8988T (cell line): ENCODE results near the gene BCL2.
"Not testable (repeated sequence)": the region's sequence is repeated elsewhere in the genome, so short reads cannot be mapped to it uniquely, and the experiment has no call there.

ENCODE experiments used
- DNase-seq: peaks from one replicate; pipeline ENCODE4 v3.0.0; 2011

BCL2 gene

DNA sequence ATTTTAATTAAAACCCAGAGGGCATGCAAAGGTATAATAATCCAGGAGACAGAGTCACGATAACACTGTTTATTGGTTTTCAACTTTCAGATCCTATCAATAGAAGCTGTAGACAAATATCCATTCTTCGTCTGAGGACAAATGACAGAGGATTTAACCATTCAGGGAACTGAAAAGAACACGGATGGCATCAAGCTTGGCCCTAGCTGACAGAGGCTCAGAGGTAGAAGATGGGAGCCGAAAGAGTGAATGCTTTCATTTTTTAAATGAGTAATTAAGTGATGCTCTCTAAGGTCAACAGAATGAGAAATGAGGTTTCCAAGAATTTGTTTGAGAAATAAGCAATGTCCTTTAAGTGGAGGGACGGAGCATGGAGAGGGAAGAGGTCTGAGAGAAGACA, 62.1 kb downstream of the BCL2 start:
- DNase-seq, result no peak

DNA sequence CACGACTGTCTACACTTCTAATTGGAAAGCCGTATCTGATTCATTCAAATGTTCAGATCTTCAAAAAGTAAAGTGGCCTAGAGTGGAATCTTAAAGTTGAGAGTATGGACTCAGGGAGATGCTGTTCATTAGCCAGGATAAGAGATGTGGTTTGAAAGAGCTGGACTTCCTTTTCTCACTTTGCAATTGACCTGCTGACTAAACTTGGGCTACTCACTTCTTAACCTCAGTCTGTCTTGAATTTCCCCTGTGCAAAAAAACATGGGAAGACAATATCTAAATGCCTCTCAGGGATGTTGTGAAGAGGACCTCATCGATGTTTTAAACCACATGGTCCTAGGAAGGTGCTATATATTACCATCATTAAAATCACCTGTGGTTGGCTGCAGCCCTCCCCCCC, 64.1 kb downstream of the BCL2 start:
- no peak for DNase-seq

DNA sequence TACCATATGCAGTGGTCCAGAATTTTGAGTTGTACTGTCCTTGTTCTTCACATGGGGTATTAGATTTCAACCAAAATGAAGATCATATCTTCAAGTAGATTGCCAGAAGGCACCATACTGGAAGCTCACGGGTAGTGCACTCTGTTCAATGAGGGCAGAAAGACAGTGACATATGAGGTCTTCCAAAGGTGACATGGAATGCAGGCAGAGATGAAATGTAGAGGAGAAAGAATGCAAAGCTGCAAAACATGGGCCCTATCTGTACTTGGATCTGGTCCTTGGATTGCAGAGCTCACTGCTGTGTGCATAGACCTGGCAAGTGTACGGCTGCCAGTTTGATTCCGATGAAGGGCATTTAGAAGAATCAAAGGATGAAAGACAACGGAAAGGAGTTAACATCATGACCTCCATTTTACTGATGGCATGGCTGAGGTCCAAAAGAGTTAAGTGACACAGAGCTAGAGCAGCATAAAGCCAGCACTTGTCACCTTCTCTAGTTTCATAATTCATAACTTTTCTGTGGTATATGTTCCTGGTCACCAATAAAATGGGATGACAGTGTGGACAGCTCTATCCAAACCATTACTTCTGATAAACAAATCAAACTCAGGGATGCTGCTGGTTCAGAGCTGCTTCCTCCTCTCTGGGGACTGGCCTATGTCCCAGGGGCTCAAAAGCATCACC, 64.7 kb downstream of the BCL2 start:
- no peak for DNase-seq

DNA sequence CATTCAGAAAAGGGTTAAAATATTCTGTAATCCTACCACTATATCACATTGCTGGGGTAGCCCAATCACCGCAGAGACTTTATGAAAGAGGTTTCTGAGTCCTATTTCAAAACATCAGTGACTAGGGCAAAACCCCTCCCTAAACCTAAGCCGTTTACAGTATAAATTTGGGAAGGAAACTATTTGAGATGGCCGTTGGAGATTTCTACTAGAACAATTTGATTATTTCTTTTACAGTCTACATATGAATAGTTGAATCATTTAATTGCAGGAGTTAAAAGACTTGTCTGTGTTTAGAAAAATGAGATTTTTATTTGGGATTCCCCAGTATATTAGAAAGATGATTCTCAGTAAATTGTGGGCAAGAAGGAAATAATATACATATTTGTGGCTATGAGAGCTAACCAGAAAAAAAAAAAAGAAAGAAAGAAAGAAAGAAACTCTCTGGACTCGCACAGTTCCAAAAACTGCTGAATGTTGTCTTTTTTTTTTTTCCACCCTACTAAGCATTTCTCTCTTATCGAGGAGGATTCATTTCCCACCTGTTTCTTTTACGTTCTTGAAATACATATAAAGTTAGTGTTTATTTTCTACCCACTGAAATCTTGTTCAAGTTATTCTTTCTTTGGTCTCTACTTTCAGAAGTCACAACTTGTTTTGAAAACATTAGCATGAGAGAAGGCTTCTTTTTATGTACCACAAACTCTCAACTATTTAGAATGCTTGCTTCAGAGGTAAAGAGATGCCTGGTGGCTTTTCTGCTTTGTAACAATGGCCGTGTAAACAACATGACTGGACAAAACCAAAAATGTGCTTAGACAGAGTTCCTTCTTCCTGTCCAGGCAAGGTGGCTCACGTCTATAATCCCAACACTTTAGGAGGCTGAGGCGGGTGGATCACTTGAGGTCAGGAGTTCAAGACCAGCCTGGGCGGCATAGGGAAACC, 65.9 kb downstream of the BCL2 start:
- no peak for DNase-seq

DNA sequence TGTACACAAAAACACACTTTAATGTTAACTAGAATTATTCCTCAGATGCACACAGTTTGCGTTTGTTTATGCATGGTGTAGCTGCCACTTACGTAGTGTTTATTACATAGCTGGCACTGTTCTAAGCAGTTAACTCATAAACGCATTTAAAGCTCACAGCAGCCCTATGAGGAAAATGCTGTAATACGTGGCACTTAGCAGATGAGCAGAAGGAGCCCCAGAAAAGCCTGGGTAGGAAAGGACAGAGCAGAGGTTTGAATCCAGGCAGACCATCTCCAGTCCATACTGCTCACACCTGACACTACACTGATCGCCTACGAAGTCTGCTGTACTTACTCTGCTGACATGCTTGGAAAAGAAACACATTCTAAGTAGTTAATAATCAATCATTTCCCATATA, 66.6 kb downstream of the BCL2 start:
- no peak for DNase-seq

DNA sequence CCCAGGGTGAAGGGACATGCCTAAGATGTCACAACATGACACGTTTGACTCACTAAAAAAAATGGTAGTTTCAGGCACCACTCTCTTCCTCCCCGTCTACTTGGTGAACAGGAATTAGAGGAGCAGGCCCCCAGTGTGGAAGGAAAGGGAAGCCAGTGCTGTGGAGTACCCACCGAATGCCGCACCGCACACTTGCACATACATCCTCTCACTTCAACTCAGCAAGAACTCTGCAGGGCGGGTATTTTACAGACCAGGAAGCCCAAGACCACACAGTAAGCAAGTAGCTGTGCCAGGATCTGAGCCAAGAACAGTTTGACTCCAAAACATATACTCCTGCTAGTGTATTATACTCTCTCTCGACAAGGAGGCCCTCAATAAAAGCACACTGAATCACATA, 69.8 kb downstream of the BCL2 start:
- DNase-seq, result no peak

DNA sequence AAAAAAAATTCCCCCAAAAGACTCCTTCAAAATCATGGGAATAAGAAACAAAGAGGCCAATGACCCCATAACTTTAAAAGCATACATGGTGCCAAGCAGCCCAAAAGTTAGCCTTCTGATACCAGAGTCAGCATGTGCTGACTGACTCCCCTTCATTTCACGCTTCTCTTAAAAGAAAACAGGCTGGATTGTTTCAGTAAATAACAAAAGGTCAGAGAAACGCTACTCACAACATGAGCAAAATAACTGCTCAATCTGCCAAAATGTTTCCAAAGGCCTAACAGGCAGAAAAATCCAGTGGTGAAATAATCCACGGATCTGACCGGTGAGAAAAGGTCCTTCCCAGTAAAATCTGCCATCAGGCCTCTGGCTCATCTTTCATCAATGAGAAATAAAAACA, 71.6 kb downstream of the BCL2 start:
- no peak for DNase-seq

DNA sequence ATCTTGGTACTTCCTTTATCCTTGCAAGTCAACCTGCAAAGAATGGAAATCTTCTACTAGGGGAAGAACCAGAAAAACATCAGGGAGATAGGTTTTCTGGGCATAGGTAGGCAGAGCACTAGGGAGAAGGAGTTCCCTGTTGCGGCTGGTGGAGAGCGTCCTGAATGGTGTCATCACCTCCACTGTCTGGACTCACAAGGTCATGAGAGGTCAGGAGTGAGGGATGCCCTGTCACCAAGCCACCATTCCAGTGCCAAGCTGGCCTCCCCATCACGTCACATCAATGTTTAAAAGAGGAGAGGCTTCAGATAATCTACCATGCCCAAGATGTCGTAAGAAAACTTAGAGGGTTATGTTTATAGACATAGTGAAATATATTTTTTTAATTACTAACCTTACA, 72.1 kb downstream of the BCL2 start:
- no peak for DNase-seq

DNA sequence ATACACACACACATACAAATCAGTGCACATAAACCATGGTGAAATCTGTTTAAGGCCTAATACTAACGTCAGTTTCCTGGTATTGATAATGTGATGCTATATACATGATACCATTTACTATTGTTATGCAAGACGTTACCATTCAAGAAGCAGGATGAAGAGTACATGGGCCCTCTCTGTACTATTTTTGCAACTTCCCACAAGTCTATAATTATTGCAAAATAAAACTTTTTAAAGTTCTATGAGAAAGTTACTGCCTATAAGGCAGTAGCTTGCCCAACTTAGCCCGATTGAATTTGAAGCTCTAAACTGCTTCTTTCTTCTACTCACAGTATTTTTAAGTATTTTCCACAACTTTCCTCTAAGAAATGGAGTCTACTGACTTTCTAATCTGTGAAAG, 74.0 kb downstream of the BCL2 start:
- DNase-seq, result no peak

DNA sequence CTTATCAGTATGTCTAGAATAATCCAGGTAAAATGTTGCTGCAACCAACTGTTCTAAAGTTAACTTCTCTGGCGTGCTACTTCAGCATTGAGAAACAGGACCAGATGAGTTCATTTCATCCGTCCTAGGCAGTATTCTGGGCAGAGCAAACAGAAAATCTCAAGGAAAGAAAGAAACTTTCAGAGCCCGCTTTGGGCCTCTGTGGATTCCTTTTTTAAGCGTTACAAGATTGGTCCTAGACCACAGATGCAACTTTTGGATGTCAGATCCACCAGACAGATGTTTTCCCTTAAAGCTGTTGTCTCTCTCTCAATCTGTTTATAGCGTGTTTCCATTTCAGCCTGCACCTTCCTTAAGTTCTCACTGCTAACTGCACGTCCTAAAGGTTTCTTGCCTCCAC, 75.0 kb downstream of the BCL2 start:
- no peak for DNase-seq

DNA sequence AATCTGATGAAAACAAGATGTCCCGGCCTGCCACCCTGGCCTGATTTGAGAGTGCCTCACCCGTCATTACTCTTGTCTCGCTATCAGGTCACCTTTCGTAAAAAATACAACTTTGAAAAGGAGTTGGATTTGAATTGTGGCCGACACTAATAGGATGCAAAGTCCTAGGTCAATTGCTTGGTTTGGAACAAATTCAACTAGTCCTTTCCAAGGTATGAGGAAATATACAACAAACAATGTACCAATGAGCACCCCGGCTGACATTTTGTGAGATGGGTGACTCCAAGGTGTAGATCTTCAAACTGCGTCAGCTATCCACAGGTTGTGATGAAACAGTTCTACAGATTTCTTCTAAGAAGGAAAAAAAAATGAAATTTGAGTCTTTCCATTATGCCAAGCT, 77.8 kb downstream of the BCL2 start:
- DNase-seq, result no peak

DNA sequence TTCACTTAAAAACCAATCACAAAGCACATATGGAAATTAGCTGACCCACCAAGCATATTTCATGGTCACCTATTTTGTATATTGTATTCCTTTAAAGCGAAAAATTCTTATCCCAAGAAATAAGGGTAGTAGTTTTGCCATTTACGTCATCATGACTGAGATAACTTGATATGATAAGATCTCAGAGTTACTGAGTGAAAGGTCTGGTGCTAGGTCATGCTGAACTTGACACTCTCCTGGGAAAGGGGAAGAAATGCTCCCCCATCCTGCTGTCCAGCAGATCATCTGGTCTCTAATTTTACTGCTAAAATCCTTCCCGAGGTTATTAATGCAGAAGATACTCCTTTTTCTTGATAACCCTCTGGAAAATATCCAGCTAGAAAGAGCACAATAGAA, 78.3 kb downstream of the BCL2 start:
- DNase-seq, result no peak

DNA sequence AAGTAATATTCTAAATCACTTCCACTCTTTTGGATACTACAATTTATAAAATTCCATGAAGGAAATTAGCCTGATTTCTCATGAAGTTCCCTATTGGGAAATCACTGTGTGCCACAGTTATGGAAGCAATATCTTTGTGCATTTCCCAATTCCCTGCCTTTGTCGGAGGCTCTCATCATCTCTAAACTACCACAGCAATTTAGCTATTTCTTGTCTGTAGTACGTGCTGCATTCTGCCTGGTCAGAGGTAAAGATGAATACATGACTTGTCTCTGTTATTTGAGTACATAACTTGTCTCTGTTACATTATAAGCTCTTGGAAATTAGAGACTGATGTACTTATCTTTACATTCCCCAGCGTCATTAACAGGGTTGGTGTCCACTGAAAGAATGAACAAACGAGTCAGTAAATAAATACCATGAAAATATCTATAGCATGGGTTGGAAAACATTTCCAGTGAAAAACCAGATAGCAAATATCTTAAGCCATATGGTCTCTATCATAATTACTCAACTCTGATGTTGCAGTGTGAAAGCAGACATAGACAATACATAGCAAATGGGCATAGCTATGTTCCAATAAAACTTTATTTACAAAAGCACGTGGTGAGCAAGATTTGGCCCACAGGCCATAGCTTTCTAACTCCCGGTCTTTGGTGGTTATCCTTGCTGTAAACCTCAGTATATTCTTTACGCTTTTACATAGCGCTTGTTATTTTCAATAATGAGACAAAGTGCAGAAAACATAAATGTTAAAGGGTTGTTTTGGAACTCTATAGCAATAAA, 78.8 kb downstream of the BCL2 start:
- no peak for DNase-seq

DNA sequence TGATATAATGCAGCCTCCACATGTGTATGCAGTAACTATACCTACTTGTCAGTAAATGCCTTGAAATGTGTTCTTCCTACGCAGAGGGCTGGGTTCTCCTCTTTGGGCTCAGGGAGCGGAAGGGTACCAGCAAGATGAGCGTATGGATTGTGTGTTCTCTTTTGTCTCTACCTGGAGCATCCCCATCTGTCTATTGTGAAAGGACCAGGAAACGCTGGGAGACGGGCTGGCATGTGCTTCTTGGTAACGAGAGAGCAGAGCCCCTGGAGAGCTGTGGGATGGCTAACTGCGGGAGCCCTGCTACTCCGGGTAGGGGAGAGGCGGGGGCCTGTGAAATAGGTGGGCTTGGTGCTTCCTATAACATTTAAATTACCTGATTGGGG, 80.9 kb downstream of the BCL2 start:
- DNase-seq, result no peak

DNA sequence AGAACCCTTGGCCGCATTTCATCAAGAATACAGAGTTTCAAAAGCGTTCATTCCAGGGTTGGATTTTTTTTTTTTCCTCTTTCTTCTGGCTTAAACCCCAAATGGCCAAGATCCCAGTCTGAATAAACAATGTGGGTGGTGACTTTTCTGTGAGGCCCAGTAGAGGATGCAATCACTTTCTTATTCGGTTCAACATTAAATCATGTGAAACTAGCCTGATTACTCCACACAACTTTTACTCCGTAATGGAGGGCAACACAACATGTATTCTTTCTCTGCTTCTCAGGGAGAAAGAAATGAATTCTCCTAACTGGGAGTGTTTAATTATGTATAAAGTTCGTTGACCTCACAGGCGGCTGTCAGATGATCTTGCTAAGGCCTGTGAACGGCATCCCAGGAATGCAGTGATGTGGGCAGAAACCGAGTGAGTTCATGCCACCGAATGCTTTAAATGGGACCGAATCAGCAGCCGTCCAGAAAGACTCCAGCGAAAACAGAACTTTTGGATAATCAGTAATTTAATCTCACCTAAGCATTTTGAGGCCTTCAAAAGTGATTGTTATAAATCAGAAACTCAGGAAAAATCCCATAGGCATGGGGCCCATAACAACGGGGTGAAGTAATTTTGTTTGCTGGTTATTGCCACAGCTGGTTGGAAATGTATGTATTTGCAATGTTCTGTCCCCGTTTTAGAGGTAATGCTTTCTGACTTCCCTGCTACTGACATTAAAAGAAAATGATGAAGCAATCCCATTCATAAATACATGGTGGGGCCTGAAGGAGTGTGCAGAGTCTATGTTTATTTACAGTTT, 81.5 kb downstream of the BCL2 start:
- DNase-seq, result peak; percentile 15

DNA sequence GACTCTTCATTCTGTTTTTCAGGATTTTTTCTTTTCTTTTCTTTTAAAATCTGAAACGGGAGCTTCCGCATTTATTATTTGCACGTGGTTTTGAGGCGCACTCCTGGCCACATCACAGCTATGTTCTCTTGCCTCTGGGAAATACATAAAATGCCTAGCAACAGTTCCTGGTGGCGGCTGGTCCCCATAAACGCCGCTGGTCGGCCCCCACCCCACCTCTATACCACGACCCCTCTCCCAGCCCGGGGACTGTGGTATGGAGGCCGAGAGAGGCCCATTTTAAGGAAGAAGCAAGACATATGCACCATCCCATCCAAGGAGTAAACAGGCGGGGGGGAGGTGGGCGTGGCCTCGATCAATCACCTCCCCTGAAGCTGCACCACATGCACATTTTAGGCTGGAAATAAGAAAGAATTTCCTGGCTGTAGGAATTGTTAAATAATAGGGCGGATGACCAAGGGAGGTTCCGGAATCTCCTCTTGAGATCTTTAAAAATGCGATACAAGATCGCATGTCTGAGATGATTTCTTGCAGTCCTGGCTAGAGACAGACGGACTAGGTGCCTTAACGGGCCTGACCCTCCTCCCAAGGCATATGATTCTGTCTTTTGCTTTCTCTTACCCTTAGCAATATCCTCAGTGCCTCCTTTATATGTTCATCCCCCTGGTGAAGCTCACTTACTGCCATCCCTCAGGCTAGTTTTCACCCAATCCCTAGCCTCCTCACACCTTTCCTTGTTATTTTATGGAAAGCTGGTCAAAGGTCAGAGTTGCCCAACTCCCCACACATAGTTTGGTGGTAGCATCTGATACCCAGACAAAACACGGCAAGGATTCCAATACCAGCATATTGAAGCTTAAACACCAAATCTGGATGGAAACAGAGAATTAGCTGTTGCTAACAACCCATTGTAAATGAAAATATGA, 82.4 kb downstream of the BCL2 start:
- DNase-seq, result no peak

DNA sequence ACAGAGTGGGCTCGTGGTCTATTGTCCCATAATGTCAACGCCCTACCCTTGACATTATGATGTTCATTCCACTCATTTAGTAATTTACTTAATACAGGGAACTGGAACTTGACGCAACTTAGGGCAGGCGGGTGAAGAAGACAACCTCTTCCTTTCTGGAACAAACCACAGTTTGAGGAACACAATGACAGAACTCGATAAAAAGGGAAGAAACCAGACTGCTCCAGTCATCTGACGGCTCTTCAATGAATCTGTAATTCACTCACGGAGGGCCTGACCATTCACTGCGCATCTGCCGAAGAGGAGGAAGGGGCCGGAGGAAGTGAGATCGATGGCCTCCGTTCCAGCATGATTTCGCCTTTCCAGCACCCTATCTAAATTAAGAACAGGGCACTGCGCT, 83.2 kb downstream of the BCL2 start:
- no peak for DNase-seq

DNA sequence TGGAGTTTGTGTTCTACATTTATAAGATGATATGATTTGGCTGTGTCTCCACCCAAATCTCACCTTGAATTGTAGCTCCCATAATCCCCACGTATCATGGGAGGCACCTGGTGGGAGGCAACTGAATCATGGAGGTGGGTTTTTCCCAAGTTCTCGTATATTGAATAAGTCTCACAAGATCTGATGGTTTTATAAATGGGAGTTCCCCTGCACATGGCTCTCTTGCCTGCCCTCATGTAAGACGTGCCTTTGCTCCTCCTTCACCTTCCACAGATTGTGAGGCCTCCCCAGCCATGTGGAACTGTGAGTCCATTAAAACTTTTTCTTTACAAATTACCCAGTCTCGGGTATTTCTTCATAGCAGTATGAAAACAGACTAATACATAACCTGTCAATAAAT, 83.6 kb downstream of the BCL2 start:
- DNase-seq, result not testable (repeated sequence)

DNA sequence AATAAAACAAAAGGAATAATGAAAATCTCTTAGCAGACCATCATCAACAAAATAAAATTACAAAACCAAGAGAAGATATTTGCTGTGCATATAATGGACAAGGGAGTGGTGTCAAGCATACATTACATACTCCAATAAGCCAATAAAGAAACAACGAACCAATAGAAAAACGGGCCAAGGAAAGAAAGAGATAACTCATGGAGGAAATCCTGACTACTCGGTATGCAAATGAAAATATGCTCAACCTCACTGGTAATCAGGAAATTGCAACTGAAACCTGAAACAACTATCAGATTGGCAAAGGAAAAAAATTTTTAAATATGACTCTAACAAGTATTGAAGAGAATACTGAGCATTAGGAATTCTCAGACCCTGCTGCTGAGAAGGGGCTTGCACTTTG, 84.7 kb downstream of the BCL2 start:
- DNase-seq, result no peak

DNA sequence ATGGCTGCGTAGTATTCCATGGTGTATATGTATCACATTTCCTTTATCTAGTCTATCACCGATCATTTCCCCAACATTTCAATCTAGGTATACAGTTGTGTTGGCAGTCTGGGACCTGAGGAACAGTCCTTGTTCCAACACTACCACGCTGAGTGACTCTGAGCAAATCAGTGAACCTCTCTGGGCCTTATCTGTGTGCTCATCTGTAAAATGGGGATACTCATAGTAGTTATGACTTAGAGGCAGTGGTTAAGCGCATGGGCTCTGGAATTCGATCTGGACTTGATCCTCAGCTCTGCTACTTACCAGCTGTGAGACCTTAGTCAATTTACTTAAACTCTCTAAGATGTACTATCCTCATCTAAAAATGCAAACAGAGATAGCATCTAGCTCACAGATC, 85.1 kb downstream of the BCL2 start:
- DNase-seq, result no peak

DNA sequence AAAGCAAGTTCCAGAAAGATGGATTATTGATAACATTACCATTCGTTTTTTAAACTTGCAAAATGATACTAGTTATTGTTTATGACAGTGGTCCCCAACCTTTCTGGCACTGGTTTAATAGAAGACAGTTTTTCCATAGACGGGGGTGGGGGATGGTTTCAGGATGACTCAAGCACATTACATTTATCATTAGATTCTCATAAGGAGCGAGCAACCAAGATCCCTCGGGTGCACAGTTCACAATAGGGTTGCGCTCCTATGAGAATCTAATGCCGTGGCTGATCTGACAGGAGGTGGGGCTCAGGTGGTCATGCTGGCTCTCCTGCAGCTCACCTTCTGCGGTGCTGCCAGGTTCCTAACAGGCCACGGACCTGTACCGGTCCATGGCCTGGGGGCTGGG, 86.2 kb downstream of the BCL2 start:
- DNase-seq, result no peak

DNA sequence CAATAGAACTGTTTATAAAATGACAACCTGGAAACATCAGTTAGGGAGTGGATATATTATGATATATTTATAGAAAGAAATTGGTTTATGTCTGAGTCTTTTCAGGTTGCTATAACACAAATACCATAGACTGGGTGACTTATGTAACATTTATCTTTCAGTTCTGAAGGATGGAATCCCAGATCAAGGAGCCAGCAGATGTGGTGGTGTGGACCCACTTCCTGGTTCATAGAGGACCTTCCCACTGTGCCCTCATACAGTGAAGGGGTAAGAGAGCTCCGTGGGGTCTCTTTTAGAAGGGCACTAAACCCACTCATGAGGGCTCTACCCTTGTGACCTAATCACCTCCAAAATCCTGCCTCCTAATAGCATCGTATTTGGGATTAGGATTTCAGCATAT, 86.7 kb downstream of the BCL2 start:
- DNase-seq, result no peak
